Measurements from ENCODE around the gene RIPK3.

The RIPK3 gene

DNA sequence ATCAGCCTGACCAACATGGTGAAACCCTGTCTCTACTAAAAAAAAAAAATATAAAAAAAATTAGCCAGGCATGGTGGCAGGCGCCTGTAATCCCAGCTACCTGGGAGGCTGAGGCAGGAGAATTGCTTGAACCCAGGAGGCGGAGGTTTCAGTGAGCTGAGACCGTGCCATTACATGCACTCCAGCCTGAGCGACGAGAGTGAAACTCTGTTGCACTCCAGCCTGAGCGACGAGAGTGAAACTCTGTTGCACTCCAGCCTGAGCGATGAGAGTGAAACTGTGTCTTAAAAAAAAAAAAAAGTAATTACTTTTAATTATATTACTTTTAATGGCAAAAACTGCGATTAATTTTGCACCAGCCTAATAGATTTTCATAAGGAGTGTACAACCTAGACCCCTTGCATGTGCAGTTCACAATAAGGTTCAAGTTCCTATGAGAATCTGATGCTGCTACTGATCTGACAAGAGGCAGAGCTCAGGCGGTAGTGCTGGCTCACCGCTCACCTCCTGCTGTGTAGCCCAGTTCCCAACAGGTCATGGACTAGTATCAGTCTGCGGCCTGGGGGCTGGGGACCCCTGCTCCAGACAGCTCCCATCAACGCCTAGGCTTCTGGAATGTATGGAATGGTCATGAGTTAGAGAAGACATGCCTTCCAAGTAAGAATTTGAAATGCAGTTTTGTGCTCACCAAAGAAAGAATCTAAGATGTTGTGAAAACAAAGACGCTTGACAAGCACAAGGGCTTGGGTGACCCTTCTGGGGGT lies 18.4 kb downstream of the RIPK3 start:
- no peak for DNase-seq

DNA sequence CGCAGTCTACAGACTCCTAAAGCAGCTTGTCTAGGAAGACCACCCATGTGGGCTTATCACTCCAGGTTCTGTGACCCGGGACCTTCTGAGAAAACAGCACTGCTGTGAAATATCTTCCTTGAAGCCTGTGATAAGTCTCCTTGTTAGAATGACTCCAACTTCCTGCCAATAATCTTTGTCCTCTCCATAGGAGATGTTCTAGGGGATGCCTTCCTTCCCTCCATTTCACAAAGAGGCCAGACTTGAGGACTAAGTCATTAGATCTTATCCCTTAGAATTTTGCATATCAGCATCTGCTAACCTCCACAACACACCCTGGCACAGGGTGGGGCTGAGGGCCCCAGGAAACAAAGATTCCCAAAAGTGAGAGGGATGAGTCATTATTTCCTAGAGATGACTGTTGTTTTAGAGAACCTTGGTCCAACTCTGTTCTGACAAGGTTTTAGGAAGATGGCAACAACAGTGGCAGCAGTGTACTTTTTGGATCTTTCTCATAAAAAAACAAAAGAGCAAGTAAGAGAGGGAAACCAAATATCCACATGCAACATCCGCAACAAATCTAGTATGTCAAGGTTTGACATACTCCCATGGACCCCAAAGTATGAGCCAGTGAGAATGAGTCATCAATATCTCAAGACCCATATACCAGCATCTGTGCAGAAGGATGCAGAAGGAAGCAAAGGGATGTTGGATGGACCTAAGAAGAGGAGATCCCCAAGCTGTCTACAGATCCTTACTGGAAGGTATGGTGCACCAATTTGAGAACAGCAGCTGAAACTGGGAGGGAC lies 22.5 kb downstream of the RIPK3 start:
- no peak for DNase-seq

DNA sequence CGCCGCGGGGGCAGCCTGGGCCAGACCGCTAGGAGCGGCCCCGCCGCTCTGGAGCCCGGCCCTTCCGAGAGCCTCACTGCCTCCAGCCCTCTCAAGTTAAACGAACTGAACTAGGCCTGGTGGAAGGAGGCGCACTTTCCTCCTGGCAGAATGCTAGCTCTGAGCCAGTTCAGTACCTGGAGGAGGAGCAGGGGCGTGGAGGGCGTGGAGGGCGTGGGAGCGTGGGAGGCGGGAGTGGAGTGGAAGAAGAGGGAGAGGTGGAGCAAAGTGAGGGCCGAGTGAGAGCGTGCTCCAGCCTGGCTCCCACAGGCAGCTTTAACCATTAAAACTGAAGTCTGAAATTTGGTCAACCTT lies 23.2 kb downstream of the RIPK3 start:
- no peak for DNase-seq

DNA sequence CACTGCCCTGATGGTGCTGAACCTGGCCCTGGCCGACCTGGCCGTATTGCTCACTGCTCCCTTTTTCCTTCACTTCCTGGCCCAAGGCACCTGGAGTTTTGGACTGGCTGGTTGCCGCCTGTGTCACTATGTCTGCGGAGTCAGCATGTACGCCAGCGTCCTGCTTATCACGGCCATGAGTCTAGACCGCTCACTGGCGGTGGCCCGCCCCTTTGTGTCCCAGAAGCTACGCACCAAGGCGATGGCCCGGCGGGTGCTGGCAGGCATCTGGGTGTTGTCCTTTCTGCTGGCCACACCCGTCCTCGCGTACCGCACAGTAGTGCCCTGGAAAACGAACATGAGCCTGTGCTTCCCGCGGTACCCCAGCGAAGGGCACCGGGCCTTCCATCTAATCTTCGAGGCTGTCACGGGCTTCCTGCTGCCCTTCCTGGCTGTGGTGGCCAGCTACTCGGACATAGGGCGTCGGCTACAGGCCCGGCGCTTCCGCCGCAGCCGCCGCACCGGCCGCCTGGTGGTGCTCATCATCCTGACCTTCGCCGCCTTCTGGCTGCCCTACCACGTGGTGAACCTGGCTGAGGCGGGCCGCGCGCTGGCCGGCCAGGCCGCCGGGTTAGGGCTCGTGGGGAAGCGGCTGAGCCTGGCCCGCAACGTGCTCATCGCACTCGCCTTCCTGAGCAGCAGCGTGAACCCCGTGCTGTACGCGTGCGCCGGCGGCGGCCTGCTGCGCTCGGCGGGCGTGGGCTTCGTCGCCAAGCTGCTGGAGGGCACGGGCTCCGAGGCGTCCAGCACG lies 23.8 kb downstream of the RIPK3 start:
- no peak for DNase-seq

DNA sequence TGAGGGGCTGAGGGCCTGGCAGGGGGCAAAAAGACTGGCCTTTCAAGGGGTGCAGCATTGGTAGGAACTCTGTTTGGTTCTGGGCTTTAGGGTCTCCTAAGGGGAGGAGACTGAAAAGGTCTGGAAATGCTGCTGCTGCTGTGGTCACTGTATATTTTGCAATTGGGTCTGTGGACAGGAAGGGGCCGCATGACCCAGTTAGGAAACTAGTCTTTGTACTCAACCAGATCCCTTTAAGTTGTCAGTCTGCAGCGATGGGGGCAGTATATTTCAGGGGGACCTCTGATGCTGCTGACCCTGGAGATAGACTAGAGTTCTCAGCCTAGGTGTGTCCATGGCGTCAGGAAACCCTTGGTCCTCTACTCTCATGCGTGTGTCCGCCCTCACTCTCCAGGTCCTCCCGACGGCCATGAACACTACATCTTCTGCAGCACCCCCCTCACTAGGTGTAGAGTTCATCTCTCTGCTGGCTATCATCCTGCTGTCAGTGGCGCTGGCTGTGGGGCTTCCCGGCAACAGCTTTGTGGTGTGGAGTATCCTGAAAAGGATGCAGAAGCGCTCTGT lies 24.5 kb downstream of the RIPK3 start:
- no peak for DNase-seq

DNA sequence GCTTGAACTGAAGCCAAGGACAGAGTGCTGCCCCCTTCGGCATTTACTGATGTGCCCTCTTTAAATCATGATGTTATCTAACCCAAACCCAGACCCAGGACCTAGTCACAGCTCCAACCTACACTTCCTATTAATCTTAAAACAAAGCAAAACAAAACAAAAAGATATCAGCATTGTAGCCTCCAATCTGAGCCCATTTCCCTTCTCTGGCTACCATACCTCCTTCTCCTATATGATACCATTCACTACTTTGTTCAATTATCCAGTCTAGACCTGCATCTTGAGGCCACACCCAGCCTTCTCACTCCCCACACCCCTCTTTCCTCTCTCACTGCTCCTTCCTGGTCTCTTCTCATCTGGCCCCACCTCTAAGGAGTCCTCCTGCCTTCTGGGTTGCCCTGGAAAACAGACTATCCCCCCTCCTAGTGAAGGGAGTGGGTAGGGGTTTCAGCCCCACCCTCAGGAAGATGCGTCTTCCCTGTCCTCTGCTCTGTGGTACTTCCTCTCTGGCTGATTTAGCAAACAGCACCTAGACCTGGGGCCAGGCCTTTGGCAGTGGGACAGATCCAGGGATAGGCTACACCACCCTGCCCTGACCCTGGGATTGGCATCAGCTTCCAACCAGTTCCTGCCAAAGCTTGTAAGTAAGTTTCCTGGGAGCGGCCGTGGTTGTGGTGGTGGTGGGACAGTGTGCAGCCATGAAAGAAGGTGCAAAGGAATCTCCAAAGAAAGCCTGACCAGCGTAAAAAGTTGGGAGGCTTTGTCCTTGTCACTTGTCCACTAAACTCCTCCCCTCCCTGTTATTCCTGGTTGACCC lies 25.2 kb downstream of the RIPK3 start:
- DNase-seq, result no peak

GRCh38 chr14:24313913-24314312 lies 25.9 kb downstream of the RIPK3 start:
- no peak for DNase-seq

DNA sequence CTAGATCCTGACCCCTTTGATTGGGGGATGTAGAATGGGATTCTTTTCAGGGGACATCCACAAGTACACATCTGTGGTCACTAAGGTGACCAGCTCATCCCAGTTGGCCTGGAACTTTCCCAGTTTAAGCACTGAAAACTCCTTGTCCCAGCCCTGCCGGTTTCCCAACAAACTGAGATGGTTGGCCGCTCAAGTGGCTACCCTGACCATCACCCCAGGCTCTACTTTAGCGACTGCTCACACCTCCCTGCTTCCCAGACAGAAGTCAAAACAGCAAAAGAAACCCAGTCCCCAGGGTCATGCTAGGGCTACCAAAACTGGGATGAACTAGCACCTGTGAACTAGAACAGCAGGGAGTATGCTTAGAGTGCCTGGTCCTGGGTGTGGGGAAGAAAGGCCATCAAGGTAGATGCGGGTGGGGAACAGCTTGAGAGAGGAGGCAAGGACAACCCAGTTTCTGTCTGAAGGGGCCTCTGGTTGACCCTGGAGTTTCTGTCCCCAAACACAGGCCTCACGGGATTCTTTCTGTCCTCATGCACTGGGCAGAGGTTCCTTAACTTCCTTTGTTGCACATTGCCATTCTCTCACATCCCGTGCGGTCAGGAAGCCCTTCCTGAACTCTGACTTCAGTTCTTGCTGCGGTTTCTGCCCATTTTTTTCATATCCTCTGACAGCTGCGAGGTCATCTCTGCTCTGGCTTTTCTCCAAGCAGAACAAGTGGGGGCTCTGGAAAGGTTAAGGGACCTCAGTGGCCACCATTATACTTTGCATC lies 26.9 kb downstream of the RIPK3 start:
- peak; percentile 30 for DNase-seq

DNA sequence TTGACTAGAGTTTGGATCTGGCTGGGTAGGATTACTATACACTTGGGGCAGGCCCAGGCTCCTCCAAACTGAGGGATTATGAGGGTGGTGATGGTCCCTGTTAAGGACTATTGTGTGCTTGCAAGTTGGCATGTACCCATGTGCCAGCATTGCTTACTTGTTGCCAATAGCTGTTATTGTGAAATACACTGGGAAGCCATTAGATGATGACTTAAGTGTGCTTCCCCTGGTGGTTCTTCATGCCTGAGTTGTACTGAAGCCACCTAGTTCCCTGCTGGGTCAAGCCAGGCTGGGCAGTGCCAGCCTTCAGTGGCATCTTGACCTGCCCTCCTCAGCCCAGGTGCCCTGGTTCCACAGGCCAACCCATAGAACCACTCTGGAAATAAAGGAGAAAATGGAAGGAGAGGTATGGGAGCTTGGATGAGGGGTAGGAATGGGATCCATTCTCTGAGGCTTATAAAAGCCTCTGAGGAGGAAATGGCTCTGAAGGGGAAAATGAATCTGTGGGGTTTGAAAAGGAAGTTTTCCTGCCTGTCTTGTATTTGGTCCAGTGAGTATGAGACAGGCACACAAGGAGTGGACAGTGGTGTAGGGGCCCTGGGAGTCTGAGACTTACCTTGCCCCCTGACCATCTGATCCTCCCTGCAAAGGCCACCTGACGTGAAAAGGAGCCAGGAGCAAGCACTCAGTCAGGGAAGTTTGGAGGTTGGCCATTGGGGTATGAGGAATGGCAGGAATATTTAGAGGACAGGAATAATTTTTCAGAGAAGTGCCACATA lies 27.8 kb downstream of the RIPK3 start:
- no peak for DNase-seq

- peak; percentile 64 for DNase-seq
Observed at GRCh38 chr14:24310646-24311604, 28.9 kb downstream of the RIPK3 start, which contains the start of gene LTB4R. Gene LTB4R, plus strand, starts transcription at chr14:24311502. Its CDS starts 4,150 bp downstream, at chr14:24315652.

DNA sequence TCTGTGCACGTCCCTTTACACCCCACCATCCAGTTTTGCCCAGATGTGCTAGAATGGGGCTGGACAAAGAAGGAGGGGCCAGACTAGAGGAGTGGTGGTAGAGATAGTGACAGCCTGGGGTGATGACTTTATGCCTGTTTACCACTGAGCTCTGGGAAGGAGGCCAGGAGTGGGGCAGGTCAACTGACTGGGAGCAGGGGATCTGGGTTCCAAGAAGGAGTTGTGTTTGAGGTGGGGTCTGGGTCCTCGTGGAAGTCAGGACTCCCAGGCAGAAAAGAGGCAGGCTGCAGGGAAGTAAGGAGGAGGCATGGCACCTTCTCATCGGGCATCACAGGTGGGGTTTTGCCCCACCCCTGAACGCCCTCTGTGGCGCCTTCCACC lies 29.5 kb downstream of the RIPK3 start:
- DNase-seq, result no peak

DNA sequence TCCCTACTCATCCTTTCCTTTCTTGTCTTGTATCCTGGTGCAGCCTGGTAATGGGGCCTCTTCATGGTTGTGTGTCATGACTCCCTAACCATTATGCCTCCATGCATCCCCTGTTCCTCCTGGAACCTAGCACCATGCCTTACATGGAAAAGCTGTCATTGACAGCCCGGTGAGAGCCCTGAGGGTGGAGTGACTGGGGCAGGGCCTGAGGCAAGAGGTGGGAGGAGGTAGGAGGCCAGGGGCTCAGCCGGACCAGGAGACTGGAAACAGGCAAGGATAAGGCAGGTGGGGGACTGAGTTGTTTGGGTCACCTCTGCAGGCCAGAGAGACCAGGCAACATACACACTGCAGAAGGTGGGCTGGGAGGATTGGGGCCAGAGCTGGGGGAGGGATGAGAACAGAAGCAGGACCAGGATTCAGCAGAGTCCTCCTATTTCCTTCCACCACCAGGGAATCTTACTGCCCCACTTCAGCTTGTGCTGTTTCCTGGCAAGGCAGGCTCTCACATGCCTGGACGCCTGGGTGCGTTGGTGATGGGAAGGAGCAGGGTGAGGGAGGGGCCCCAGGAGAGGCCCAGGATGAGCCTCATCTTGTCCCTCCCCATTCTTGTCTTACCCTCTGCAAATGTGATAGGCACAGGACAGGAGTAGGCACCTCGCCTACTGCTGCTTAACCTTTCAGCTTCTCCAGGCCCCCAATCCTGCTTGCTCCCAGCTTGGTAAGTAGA lies 30.1 kb downstream of the RIPK3 start, which contains the start of gene LTB4R2:
Gene LTB4R2, plus strand, starts transcription at position 603 of the 727 bp plus-strand sequence. CDS start 525 bp downstream, outside the sequence.
- DNase-seq, result no peak

GRCh38 chr14:24308342-24309124 lies 31.3 kb downstream of the RIPK3 start:
- DNase-seq, result no peak

- DNase-seq, result peak; percentile 33
Observed at GRCh38 chr14:24307575-24308341, 32.0 kb downstream of the RIPK3 start, which contains the start of gene CIDEB. Gene CIDEB, minus strand, starts transcription at chr14:24307977. Its CDS starts 119 bp downstream, at chr14:24307858.

DNA sequence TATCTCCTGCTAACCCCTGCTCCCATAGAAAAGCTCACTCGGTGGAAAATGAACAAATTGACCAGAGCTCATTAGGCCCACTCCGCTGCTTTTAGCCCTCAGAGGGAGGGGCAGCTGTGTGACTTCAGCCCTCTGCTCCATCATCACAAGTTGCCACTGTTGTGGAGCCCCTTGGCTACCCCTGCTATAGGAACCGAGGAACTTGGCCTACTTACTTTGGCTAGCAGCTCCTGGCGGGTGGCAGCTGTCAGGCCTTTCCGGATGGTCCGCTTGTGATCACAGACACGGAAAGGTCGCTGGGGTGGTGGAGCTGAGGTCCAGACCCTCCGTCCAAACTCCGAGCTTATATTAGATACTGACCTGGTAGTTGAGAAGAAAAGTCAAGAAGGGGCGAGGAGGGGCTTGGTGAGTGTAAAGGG lies 32.6 kb downstream of the RIPK3 start:
- DNase-seq, result no peak

GRCh38 chr14:24304019-24304387 lies 35.8 kb downstream of the RIPK3 start:
- no peak for DNase-seq
